Inflammatory macrophage treated with lipopolysaccharide for 4 hours (primary cell): ENCODE results near the gene PARN.
"Not testable (repeated sequence)": the region's sequence is repeated elsewhere in the genome, so short reads cannot be mapped to it uniquely, and the experiment has no call there.

Experiments used
- DNase-seq: peaks from one replicate; pipeline ENCODE4 v3.0.0-alpha.2; 2020

The PARN gene

DNA sequence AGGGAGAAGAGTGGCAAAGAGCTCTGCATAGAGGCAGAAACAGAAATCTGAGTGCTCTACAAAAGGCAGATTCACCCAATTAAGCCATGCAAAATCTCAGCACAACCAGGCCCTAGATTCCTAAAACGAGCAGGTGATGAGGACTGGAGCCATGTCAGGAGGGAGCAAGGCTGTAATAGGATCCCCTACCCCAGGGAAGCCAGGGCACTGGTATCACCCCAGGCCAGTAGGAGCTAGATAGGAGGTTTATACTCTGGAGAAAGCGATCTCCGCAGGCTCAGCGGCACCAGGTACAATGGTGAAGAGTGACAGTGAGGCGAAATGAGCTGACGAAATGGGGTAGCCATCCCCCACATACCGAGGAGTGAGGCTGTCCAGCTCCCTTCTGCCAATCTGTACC is 171.5 kb downstream of the PARN start:
- DNase-seq, result no peak

DNA sequence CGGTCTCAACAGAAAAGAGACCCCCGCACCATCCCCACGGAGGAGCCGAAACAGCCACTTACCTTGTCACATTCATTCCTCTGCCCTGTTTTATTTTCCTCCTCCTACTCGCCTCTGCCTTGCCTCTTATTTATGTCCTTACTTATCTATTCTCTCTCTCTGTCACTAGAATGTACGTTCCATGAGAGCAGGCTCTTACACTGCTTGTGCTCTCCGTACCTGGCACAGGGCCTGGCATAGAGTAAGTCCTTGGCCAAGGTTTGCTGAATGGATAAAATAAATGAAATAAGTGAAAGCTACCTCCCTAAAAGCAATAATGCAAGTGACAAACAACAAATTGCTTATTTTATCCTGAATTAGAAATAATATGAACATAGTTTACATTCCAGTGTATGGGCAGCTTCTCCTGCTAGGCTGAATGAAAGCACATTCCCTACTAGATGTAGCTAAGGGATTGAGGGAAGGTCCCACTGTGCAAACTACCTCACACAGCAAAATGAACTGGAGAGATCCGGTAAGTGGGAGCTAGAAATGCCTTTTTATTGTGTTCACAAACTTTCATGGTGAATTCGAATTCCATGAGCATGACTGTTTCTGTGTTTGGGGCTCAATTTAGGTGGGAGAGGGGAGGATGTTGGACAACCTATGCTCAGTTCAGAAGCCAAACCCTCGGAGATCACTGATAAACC is 173.1 kb downstream of the PARN start:
- DNase-seq, result no peak

DNA sequence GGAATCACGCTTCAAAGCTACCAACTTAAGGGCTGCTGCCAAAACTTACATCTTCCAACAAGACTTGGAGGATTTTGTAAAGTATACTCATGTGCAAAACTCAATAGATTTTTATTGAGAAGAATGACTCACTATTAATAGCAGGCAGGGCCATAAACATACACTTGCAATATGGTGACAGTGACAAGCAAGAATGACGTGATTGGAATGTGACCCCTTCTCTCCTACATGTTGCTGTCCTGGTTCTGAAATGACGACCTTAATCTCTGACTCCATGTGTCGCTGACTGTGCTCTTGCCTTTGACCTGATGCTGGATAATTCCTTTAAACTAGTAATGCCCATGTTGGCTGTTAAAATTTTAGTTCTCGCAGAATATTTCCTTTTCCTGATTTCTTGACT is 174.5 kb downstream of the PARN start:
- no peak for DNase-seq

DNA sequence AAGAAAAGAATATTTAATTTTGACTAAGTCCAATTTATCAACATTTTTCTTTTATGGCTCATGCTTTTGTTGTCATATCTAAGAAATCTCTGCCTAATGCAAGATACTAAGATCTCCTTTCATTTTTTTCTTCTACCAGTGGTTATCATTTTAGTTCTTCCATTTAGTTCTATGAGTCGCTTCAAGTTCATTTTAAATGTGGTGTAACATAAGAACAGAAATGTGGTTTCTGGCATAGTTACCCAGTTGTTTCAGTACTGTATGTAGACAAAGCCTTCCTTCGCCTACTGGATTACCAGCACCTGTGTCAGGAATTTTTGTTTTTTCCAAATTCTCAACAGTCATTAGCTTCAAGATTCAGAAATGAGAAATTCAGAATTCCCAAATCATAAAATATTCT is 175.7 kb downstream of the PARN start:
- DNase-seq, result no peak

DNA sequence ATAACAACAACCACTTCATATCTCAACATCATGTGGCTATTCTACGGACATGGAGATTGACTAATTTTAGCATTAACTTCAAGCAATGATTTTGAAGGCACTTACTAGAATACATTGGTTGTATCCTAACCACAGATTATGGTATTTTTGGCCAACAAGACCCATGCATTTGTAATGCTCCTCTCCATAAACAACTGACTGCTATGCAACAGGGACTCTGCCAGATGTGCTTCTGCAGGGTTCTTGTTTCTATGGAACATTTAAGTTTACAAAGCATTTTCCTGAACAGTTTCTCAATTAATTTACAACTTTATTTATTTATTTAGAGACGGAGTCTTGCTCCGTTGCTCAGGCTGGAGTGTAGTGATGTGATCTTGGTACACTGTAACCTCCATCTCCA is 178.0 kb downstream of the PARN start:
- no peak for DNase-seq

DNA sequence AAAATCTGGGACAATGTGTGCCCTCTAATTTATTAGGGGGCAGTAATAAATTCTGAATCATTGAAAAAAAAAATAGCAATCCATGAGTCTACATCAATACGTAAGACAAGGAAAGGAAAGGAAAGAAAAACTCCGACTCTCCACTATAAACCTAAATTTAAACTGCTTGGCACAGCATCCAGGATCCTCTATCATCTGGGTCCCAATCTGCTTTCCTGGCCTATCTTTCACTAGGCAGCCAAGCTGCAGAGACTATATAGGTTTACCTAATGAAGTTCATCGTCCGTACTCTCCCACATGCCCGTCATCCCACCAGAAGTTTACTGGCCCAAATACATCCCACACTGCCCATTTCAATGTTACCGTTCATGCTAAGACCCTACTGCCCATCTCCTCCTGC is 179.2 kb downstream of the PARN start:
- DNase-seq, result no peak

DNA sequence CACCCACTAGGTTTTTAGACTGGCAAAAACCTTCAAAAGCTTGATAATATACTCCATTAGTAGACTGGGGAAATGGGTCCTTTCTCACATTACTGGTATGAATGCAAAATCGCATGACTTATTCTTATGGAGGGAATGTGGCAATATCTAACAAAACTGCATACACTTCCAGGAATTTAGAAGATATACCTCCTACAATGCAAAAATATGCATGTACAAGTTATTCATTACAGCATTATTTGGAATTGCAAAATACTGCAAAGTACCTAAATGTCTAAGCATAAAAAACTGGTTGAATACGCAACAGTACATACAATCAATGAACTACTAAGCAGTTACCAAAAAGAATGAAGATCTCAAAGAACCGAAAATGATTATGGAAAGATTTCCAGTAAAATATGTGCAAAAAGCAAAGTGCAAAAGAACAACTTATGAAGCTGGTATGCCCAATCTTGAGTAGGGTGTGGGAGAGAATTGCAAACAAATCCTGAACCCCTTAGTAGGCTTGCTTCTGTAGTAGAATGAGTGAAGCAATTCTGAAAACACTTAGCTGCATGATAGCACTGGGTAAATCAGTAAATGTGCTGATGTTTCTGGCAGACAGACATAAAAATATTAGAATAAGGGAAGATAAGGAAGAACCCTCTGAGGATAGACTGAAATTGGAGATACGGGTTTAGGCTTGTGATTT is 180.1 kb downstream of the PARN start:
- DNase-seq, result peak; percentile 6

DNA sequence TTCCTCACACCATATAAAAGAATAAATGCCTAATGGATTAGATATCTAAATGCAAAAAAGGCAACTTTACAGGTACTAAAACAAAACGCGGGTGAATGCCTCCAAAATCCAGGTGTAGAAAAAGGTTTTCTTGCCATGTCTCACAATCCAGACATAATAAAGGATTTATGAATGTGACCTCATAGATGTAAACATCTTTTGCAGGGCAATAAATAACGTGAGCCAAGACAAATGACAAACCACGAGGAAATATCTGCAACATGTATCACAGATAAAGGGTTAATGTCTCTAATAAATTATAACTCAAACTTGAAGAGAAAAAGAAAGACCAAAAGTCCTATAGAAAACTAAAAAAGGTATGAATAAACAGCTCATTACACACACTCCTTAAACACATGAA is 180.7 kb downstream of the PARN start:
- DNase-seq, result no peak

DNA sequence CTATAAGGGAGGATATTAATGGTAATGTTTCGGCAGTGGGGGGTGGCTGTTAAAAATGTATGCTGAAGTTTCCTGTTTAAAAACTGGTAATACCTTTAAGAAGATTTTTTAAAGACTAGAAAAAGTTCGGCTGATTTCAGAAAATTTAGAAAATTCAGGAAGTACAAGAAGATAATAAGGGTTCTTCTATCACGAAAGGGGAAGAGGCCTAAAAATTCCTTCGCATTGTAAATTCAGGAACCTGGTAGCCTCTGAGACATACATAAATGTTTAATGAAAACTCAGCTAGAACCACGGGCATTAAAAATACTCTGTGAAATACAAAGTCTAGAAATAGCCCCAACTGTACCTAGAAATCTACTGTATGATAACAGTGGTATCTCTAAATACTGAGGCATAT is 181.2 kb downstream of the PARN start:
- DNase-seq, result peak; percentile 40

DNA sequence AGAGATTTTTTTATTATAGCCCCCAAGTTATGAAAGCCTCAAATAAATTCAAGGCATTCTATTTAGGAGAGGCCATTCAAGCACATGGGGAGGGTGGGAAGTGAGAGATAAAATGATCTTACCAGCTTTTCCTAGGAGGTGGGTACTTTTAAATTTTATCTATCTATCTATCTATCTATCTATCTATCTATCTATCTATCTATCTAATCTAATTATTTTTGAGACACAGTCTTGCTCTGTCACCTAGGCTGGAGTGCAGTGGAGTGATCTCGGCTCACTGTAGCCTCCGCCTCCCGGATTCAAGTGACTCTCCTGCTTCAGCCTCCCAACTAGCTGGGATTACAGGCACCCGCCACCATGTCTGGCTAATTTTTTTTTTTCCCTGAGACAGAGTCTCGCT is 182.3 kb downstream of the PARN start:
- no peak for DNase-seq

DNA sequence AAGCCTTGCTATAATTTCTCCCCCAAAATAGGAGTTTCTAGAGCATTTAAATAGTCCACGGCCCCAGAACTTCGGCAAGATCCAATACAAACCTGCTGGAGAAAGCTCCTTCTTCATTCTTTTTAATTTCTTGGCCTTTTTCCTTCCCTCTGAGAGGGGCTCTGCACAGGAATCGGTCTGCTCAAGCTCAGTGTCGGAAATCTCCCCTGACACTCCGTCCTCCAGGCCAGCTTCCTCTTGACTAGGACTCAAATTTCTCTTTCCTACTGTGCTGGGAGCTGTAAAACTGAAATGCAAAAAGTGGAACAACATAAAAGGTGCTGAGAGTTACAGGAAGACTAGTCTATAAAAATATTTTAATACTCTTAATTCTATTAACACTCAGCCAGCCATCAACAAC is 183.3 kb downstream of the PARN start:
- DNase-seq, result no peak

DNA sequence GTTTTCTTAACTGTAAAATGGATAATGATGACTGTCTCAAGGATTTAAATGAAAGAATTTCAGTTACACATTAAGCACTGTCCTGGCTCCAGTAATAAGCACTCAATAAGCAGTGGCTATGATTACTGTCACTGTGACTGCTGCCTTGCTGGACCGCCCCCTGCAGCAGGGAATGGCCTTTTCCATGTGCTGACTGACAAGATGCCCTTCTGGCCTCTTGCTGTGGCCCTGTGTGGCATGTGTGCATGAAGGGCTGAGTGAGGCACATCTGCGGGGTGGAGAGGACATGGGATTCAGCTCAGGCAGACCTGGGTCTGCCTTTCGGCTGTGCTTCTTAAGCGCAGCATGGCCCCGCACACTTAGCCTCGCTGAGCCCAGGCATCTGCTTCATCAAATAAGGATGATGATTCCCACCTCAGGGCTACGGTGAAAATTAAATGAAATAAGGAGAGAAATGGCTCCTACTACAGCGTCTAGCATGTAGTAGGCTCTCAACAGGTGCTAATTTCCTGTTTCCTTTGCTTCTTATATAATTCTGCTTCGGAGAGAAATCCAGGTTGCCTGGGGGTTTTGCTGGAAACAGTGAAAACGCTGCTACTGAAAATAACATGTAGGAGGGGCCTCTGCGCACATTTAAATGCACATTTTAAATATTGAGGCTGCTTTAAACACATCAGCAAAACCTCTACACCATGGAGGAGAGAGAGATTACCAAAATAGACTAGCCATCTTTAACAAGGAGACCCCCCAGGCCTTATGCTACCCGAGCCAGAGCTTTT is 183.9 kb downstream of the PARN start:
- no peak for DNase-seq

DNA sequence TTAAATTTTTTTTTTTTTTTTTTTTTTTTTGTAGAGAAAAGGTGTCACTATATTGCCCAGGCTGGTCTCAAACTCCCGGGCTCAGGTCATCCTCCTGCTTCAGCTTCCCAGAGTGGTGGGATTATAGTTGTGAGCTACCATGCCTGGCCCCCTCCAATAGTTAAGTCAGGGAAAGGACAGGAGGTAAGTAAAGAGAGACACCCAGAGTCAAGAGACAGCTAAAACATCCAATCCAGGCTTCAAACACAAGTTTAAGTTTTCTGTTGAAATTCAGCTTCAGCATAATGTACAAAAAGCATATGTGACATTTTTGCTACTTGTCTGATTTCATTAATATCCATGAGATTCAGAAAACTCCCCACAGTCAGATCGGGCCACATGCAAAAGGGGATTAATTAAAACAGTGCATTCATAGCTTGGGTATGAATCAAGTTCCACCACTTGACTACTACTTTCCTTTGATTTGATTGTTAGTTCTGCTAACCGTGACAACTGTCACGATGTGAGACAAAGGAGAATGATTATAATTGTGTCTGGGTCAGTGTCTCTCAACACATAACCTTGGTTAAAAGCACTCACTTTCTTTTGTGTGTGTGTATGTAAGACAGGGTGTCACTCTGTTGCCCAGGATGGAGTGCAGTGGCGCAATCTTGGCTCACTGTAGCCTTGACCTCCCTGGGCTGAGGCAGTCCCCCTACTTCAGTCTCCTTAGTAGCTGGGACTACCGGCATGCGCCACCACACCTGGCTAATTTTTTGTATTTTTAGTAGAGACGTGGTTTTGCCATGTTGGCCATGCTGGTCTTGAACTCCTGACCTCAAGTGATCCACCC is 184.9 kb downstream of the PARN start:
- no peak for DNase-seq

DNA sequence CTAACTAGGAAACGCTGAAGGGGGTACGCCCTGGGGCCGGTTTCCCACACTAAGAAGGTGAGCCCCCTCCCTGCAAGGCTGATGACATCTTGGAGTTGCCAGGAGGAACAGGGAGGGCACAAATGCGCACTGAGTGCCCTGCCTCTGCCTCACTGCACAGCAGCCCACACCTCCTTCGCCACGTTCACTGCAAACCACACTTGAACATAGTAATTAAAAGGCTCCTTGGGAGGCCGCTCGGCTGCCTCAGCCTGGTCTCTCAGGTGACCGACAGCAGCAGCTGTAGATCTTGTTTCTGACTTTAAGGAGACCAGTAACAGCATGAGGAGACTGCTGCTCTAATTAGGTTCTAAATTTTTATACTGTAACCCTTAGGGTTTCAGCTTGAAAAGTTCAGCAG is 188.5 kb downstream of the PARN start:
- not testable (repeated sequence) for DNase-seq

DNA sequence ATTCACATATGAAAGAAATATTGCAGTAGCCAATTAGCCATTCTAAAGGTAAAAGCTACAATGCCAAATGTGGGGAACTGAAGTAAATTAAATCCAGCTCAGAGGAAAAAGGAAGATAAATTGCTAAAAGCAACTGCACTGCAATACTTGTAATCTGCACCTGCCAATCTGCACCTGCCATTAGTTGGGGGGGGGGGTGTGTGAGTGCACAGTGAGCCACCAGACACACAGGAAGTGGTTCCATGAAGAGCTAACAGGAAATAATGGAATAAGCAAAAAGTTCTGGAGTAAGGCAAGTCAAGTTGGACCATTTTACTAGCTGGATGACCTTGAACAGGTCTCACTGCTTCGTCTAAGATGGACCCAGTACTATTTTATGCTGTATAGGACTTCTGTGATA is 191.8 kb downstream of the PARN start:
- no peak for DNase-seq

DNA sequence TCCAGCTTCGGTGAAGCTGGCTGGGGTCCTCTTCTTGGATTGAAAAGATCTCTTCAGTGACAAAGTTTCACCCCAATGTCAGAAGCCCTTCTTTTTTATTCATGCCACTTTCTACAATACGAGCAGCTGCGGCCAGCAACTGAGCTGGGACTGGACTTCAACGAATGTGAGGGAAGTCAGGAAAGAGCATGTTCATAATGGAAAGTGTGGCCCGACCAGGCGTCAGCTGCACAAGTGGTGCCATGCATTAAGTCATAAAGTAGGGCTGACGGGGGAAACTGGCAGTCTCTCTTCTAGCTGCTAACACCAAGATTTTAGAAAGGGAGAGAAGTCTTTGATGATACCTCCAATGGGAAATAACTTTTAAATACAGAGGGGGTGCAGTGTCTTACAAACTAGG is 192.6 kb downstream of the PARN start:
- no peak for DNase-seq

DNA sequence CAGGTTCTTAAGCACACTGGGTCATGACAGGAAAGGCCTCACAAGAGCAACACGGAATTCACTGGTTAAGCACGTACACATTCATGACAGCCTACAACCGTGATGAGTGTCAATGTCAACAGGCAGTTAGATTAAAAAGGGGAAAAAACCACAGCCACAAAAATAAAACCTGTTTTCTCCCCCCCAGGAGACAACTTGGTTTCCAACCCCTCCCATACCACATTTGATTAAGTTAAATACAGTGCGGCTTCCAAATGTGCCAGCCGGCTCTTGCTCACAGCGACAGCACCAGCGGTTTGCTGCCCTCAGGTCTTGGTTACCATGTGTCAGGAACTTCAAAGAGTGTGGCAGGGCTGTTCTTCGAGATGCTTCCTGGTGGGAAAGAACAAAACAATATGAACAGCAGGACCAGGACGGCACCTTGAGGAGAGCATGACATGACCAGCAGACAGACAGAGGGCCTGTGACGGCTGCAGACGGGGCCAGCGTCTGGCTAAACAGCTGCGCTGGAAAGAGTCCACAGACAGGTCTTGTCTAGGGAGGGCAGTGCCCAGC is 193.6 kb downstream of the PARN start:
- no peak for DNase-seq

DNA sequence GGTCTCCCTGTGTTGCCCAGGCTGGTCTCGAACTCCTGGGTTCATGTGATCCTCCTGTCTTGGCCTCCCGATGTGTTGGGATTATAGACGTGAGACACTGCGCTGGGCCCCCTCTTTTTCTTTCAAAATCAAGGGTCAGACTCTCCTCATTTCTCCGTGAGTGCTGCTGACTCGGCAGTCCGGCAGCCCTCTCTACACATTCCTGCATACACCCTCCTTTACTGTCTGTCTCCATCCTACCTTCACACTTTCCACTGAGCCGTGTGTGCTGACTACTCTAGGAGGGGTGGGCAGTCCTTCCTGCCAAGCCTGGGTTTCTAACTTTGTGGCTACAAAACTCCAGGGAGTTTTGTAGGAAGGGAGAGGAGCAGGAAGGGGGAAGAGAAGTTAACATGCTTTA is 195.2 kb downstream of the PARN start:
- no peak for DNase-seq

DNA sequence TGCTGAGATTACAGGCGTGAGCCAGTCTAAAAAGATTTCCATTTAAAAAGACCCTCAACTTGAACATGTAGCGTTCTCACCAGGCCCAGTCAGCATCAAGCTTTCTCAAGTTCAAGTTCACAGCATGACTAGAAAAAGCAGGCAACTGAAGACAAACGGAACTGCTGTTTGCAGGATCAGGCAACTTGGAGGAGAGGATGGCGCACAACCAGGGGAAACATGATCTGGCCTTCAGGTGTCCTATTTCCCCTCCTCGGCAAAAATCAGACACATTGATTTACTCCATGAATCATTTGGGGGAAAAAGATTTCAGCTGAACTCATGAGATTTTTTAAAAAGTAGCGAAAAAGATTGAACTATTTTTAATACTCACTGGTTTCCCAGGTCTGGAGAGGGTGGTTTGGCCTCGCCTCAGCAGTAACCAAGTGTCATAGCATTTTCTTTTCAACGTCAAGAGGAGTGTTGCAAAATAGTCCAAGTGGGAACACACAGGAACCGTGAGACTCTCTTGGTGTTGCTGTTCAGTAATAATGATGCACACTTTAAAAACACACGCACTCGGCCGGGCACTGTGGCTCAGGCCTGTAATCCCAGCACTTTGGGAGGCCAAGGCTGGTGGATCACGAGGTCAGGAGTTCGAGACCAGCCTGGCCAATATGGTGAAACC is 201.0 kb downstream of the PARN start:
- not testable (repeated sequence) for DNase-seq

DNA sequence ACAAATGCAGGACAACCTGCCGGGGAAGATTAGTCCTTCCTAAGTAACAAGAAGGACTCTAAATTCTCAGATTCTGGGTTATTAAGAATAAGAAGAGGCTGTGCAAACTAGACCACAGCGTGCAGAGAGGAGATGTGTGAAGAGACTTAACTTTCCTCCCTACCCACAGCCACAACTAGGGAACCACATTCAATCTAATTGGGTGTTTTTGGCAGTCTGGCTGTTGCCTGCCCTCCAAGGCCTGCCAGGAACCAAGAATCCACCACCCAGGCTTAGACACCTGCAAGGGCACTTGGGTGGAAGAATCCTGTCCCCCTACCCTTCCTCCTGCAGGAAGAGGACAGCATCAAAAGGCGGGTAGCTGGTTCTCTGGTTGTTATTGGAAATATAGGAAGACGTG is 202.0 kb downstream of the PARN start:
- DNase-seq, result no peak

DNA sequence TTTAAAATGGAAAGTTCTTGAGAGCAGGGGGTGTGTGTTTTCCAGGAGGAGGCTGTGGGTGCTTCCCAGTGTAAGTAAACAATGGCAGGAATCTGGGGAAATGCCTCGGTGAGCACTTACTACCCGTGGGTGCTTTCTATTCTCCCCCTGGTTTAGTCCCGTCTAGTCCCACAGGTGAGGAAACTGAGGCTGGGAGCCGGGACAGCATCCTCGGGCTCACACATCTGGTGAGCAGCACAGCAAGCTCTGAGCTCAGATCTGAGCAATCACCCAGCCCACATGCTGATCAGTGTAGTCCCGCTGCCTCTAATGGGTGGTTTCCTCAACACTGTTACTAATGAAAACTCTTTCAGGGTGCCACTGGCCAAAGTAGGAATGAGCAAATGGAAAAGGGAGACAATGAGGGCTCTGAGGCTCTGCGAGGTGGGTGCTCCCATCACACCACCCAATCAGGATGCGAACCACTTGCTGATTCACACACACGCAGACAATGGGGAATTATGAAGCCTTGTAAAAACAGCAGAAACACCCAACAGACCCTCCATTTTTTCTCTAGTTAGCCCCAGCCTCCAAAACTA is 202.6 kb downstream of the PARN start:
- no peak for DNase-seq

DNA sequence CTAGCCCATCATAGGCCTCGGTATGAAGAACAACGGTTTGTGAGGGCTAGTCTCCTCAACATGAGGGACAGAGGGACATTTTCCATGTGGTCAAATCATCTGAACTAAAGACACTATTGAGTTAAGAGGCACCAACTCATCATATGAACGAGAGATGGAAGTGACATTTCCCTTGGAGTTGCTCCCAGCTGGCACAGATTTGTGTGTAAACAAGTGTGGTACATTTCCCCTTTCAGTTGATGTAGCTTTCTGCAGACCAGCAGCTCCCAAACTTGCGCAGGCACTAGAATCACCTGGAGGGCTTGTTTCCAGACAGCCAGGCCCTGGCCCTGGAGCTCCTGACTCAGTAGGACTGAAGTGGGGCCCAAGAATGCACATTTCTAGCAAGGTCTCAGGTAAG is 205.5 kb downstream of the PARN start:
- DNase-seq, result no peak
